Measurements from ENCODE around the gene PPA2.

- TF ChIP-seq POLR2A (IDR thresholded peaks at IDR 0.05; ENCODE audit: low read length) (no peak), GATA1 (IDR thresholded peaks at IDR 0.05; ENCODE audit: low read depth, low read length) (no peak)
Observed at GRCh38 chr4:105483840-105484239, 10.0 kb upstream of the PPA2 start.

All from erythroblast (primary cell).